ENCODE data around the gene MEST.

DNA sequence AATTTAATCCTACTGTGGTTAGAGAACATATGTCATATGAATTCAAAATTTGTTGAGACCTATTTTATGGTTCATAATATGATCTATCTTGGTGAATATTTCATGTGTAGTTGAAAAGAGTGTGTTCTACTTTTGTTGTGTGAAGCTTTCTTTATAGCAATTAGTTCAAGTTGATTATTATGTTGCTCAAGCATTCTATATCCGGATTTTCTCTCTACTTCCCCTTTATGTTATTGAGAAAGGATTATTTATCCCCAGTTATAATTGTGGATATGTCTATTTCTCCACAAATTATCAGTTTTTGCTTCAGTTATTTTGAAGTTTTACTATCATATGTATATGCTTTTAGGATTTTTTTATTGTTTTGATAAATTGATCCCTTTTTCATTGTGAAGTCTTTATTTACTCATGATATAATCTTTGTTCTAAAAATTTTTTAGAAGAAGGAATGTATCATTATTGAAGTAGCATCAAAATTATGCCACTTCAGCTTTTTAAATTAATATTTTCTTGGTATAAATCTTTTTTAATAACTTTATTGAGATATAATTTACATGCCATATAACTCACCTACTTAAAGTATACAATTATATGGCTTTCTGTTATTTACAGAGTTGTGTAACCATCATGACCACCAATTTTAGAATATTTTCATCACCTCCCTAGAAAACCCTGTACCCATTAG is 12.0 kb upstream of the MEST start:
- TF ChIP-seq, protein P1, sequence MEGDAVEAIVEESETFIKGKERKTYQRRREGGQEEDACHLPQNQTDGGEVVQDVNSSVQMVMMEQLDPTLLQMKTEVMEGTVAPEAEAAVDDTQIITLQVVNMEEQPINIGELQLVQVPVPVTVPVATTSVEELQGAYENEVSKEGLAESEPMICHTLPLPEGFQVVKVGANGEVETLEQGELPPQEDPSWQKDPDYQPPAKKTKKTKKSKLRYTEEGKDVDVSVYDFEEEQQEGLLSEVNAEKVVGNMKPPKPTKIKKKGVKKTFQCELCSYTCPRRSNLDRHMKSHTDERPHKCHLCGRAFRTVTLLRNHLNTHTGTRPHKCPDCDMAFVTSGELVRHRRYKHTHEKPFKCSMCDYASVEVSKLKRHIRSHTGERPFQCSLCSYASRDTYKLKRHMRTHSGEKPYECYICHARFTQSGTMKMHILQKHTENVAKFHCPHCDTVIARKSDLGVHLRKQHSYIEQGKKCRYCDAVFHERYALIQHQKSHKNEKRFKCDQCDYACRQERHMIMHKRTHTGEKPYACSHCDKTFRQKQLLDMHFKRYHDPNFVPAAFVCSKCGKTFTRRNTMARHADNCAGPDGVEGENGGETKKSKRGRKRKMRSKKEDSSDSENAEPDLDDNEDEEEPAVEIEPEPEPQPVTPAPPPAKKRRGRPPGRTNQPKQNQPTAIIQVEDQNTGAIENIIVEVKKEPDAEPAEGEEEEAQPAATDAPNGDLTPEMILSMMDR (IDR thresholded peaks at IDR 0.05 in 2 of 3, conservative IDR thresholded peaks at IDR 0.05 in 1 of 3; ENCODE audit: borderline replicate concordance in 1 of 3, insufficient read depth in 1 of 3, low read depth in 2 of 3, low read length in 2 of 3) = no peak
- TF ChIP-seq, protein P2, sequence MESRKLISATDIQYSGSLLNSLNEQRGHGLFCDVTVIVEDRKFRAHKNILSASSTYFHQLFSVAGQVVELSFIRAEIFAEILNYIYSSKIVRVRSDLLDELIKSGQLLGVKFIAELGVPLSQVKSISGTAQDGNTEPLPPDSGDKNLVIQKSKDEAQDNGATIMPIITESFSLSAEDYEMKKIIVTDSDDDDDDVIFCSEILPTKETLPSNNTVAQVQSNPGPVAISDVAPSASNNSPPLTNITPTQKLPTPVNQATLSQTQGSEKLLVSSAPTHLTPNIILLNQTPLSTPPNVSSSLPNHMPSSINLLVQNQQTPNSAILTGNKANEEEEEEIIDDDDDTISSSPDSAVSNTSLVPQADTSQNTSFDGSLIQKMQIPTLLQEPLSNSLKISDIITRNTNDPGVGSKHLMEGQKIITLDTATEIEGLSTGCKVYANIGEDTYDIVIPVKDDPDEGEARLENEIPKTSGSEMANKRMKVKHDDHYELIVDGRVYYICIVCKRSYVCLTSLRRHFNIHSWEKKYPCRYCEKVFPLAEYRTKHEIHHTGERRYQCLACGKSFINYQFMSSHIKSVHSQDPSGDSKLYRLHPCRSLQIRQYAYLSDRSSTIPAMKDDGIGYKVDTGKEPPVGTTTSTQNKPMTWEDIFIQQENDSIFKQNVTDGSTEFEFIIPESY (IDR thresholded peaks at IDR 0.05; ENCODE audit: extremely low read depth, insufficient replicate concordance, low read length) = no peak
- TF ChIP-seq, protein P3, sequence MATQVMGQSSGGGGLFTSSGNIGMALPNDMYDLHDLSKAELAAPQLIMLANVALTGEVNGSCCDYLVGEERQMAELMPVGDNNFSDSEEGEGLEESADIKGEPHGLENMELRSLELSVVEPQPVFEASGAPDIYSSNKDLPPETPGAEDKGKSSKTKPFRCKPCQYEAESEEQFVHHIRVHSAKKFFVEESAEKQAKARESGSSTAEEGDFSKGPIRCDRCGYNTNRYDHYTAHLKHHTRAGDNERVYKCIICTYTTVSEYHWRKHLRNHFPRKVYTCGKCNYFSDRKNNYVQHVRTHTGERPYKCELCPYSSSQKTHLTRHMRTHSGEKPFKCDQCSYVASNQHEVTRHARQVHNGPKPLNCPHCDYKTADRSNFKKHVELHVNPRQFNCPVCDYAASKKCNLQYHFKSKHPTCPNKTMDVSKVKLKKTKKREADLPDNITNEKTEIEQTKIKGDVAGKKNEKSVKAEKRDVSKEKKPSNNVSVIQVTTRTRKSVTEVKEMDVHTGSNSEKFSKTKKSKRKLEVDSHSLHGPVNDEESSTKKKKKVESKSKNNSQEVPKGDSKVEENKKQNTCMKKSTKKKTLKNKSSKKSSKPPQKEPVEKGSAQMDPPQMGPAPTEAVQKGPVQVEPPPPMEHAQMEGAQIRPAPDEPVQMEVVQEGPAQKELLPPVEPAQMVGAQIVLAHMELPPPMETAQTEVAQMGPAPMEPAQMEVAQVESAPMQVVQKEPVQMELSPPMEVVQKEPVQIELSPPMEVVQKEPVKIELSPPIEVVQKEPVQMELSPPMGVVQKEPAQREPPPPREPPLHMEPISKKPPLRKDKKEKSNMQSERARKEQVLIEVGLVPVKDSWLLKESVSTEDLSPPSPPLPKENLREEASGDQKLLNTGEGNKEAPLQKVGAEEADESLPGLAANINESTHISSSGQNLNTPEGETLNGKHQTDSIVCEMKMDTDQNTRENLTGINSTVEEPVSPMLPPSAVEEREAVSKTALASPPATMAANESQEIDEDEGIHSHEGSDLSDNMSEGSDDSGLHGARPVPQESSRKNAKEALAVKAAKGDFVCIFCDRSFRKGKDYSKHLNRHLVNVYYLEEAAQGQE (IDR thresholded peaks at IDR 0.05; ENCODE audit: low read depth) = no peak
- TF ChIP-seq POLR2A (IDR thresholded peaks at IDR 0.05; ENCODE audit: borderline replicate concordance, extremely low read depth, insufficient read depth, insufficient read length) (no peak), POLR2AphosphoS5 (IDR thresholded peaks at IDR 0.05; ENCODE audit: low read depth, low read length) (no peak), TCF7L2 (IDR thresholded peaks at IDR 0.05; ENCODE audit: borderline replicate concordance, extremely low read depth, insufficient read depth, insufficient read length) (no peak)

All from HCT116 (cell line).